T47D (cell line): ENCODE results near the gene CFAP100.

Source experiments
- DNase-seq, 2 experiments: peaks; one replicate each; pipeline versions ENCODE4 v3.0.0 to v3.0.0-alpha.2; 2011 to 2012; ENCODE audit warnings: low read depth in 1 of 2, low spot score in 1 of 2
- JUND ChIP-seq: IDR thresholded peaks from 2 replicates; pipeline ENCODE4 v1.6.1; 2012; ENCODE audit warnings: low read depth
- in situ Hi-C: cut with HindIII; loops from 2 replicates; pipeline ENCODE4 v1.10.0; 2016; ENCODE audit warnings: low sequenced_read_pairs, low pct_unique_long_range_greater_than_20kb

The CFAP100 gene

GRCh38 chr3:126433496-126434263 lies 39.0 kb downstream of the CFAP100 start:
- in situ Hi-C loops = no loop called here
- TF ChIP-seq JUND = no peak

GRCh38 chr3:126434264-126434590 lies 39.5 kb downstream of the CFAP100 start:
- TF ChIP-seq JUND = no peak
- DNase-seq = no peak
- in situ Hi-C loops = no loop called here

More at GRCh38 chr3:126433496-126434263, 39.0 kb downstream of the CFAP100 start:
- no peak for DNase-seq

- DNase-seq = no peak
- in situ Hi-C loops = no loop called here
- TF ChIP-seq JUND = no peak
Observed at GRCh38 chr3:126434931-126435411, 40.3 kb downstream of the CFAP100 start.

- DNase-seq = no peak
- in situ Hi-C loops = no loop called here
- TF ChIP-seq JUND = no peak
Observed at GRCh38 chr3:126435456-126436315, 41.0 kb downstream of the CFAP100 start.

GRCh38 chr3:126436826-126437717 lies 42.4 kb downstream of the CFAP100 start:
- TF ChIP-seq JUND = no peak
- in situ Hi-C loops = no loop called here
- DNase-seq = no peak

GRCh38 chr3:126438186-126438585 lies 43.5 kb downstream of the CFAP100 start:
- no peak for DNase-seq
- no peak for TF ChIP-seq JUND
- in situ Hi-C loops = no loop called here

- DNase-seq = no peak
- TF ChIP-seq JUND = no peak
- in situ Hi-C loops = no loop called here
Observed at GRCh38 chr3:126438746-126439145, 44.0 kb downstream of the CFAP100 start.

GRCh38 chr3:126439346-126439967 lies 44.7 kb downstream of the CFAP100 start:
- in situ Hi-C loops = no loop called here
- DNase-seq = no peak

GRCh38 chr3:126439968-126440708 lies 45.4 kb downstream of the CFAP100 start:
- TF ChIP-seq JUND = no peak
- in situ Hi-C loops = no loop called here
- no peak for DNase-seq

More at GRCh38 chr3:126439346-126439967, 44.7 kb downstream of the CFAP100 start:
- TF ChIP-seq JUND = no peak

GRCh38 chr3:126440709-126440995 lies 45.9 kb downstream of the CFAP100 start:
- no peak for TF ChIP-seq JUND
- in situ Hi-C loops = no loop called here

GRCh38 chr3:126441256-126441880 lies 46.7 kb downstream of the CFAP100 start:
- no peak for DNase-seq
- TF ChIP-seq JUND = no peak
- in situ Hi-C loops = no loop called here

More at GRCh38 chr3:126440709-126440995, 45.9 kb downstream of the CFAP100 start:
- DNase-seq = no peak
